COLO829 (cell line): Measurements from ENCODE around the gene PKNOX2.
A peak's percentile ranks its signal among the peaks of the same experiment; 100 is the strongest.

ENCODE experiments used
- DNase-seq: peaks from one replicate; pipeline ENCODE4 v3.0.0; 2012; ENCODE audit warnings: low spot score

The PKNOX2 gene

DNA sequence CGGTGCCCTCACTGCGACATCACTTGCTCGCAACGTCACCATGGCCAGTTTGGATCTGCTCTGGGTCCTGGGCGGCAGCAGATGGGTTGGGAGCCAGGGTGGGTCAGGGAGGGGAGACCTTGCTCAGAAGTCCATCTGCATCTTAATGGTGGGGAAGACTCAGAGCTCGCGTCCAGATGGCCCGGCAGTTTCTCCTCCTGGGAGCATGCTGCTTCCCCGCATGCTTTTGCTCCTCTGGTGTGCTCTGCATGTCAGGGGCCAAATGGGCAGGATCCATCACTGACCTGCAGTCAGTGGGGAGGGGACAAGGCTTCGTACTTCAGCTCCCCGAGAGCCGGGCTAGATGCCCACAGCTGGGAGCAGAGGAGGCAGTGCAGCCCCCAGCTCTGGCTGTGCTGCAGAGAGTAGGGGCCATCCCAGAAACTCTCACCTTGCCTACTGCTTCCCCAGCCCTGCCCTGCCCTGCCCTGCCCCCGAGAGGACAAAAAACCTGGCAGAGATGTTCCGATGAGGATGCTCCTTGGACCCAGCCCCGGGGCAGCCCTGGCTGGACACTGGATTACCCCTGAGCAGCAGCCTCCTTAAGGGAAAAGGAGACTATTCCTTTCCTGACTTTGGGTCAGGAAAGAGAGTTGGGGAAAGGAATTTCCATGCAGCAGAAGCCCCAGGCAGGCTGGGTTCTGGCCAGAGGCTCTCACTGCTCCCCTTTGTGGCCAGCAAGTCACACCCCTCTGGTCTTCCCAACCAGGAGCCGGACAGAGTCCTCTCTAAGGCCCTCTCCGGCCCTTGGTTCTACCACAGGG is 149.9 kb downstream of the PKNOX2 start:
- no peak for DNase-seq

- peak; percentile 12 for DNase-seq
Observed at GRCh38 chr11:125315079-125315740, 150.7 kb downstream of the PKNOX2 start.

DNA sequence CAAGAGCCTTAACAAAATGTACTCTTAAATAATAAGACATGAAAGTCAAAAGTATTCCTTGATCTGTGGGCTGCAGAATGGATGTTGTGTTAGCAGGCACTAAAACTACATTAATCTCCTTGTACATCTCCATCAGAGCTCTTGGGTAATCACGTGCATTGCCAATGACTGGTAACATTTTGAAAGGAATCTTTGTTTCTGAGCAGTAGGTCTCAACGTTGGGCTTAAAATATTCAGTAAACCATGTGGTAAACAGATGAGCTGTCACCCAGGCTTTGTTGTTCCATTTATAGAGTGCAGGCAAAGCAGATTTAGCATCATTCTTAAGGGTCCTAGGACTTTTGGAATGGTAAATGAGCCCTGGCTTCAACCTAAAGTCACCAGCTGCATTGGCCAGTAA is 152.9 kb downstream of the PKNOX2 start:
- peak; percentile 39 for DNase-seq

GRCh38 chr11:125319649-125320048 is 155.1 kb downstream of the PKNOX2 start:
- DNase-seq, result no peak

- no peak for DNase-seq
Observed at GRCh38 chr11:125320347-125321076, 156.0 kb downstream of the PKNOX2 start.

DNA sequence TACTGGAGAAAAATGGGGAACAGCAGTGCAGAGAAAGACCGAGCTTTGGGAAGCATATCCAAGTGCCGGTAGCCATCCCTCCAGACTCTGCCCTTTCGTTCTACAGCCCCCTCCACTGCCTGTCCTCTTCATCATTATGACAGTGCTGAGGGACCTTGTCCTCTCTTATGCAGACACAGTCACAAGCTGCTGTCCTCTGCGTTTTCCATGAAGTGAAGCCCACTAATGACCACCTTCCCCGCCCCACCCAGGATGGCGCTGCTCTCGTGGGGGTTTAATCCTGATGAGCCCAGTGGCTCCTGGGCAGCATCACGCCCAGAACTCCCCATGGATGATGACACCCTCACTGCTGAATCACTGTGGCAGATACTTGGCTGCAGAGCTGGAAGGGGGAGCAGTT is 157.7 kb downstream of the PKNOX2 start:
- no peak for DNase-seq

GRCh38 chr11:125325196-125325595 is 160.6 kb downstream of the PKNOX2 start:
- no peak for DNase-seq

- DNase-seq, result no peak
Observed at GRCh38 chr11:125326126-125326525, 161.6 kb downstream of the PKNOX2 start.

GRCh38 chr11:125327518-125328224 is 163.1 kb downstream of the PKNOX2 start:
- no peak for DNase-seq

GRCh38 chr11:125328225-125328580 is 163.7 kb downstream of the PKNOX2 start:
- no peak for DNase-seq

DNA sequence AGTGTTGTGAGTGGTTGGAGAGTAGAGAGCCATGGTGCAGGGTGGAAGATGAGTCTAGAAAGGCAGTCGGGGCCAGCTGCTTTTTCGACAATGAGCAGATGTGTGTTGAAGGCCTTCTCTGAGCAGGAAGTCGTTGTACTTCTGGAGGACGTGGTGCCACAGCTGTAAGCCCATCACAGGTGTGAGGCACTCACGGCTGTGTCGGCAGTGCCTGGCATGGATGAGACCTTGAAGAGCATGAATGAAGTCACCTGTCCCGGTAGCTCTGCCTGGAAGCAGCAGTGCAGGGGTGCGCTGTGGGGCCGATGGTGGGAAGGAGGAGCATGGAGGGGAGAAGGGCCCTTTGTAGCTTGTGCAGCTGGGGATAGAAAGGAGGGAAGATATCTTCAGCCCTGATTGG is 165.2 kb downstream of the PKNOX2 start:
- DNase-seq, result no peak

DNA sequence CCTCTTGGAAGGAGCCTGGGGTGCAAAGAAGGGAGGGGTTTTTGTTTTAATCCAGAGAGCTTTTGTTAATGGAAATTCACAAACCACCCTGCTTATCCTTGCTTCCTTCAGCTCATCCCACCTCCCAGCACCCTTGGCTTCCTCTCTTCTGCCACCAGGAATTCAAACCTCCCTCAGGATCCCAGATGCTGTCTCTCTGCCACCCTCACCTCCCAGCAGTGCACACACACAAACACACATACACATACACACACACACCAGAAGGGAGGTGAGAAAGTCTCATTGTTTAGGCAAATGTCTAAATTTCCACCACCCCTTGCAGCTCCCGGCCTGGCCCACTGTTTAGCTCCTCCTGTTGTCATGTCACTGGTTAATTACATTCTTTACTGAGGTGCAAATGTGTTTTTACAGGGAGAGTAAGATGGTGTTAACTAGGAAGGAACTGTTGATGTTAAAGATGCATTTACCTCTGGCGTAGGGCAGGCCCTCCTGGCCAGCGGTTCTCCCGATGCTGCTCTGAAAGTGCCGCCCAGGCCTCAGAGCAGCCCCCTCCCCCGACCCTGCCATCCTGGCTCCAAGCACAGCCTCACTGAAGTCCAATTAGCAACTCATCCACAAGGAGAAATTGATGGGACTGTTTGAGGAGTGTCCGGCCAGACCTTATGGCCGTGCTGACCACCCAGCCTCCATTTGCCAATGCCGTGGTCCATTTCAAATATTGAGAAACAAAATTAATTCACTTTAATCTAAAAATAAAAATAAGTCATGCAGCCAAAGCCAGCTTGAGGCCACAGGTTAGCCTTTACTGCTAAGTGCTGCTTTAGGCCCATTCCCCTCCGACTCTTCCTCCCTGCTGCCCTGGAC is 166.1 kb downstream of the PKNOX2 start:
- no peak for DNase-seq

DNA sequence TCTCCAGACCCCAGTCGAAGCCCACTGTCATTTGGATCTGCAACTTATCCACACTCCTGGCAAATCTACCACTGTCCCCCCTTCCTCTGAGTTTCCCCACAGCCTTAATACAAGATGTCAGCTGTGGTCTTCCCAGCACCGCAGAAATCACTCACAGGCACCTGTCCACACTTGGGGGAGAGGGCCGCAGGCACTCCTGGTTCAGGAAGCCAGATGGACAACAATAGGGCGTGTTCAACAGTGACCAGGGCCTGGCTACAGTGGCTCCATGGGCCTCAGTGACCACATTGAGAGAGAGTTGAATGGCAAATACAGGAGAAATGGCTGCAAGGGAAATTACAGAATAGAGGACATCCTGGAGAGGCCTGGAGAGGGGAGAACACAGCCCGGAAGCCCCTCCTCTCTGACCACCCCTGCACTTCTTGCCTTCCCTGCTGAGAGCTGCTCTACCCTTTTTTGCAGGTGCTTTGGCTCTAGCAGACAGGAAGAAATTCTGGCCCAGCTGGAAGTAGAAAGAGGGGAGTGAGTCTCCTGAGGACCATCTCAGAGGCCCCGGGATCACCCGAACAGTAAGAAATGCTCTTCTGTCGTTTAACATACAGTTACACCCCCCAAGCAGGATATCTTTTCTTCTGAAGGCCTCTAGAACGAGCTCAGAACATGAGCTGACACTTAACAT is 166.9 kb downstream of the PKNOX2 start:
- no peak for DNase-seq

- no peak for DNase-seq
Observed at GRCh38 chr11:125332821-125333220, 168.3 kb downstream of the PKNOX2 start.

- no peak for DNase-seq
Observed at GRCh38 chr11:125333354-125334073, 169.0 kb downstream of the PKNOX2 start.

GRCh38 chr11:125335106-125335505 is 170.6 kb downstream of the PKNOX2 start:
- peak; percentile 34 for DNase-seq

- no peak for DNase-seq
Observed at GRCh38 chr11:125337836-125338834, 173.6 kb downstream of the PKNOX2 start.

- no peak for DNase-seq
Observed at GRCh38 chr11:125338886-125339811, 174.6 kb downstream of the PKNOX2 start.
